OCI-LY3 (cell line): ENCODE results near the gene DUSP10.

ENCODE experiments used
- H2AFZ ChIP-seq: fragments of 200-600, 300-600 bp; shearing (Covaris generic); 2 replicates; pipeline ENCODE4 v1.6.0; 2014; ENCODE audit warnings: antibody characterized with exemption, low read depth, low read length
- H3K27ac ChIP-seq: fragments of 200-600, 300-600 bp; sonication (generic); 2 replicates; pipeline ENCODE4 v1.5.1; 2014; ENCODE audit warnings: mild to moderate bottlenecking, low read length, moderate library complexity, mixed read lengths
- H3K27me3 ChIP-seq: fragments of 200-600, 300-600 bp; sonication (generic); 2 replicates; pipeline ENCODE4 v1.6.1; 2014; ENCODE audit warnings: low read depth, low read length, mixed read lengths
- H3K36me3 ChIP-seq: fragments of 200-600, 300-600 bp; sonication (generic); replicated peaks from 2 replicates; pipeline ENCODE3; 2014; ENCODE audit warnings: low read depth, low read length, mixed read lengths
- H3K4me1 ChIP-seq: fragments of 300-600, 200-600 bp; sonication (generic); 2 replicates; pipeline ENCODE4 v1.6.1; 2014; ENCODE audit warnings: low read length, mixed read lengths
- H3K4me2 ChIP-seq: fragments of 200-600, 300-600 bp; sonication (generic); 2 replicates; pipeline ENCODE4 v1.6.1; 2014; ENCODE audit warnings: low read length, mixed read lengths
- H3K4me3 ChIP-seq: fragments of 300-600, 200-600 bp; sonication (generic); 2 replicates; pipeline ENCODE4 v1.5.1; 2014; ENCODE audit warnings: antibody characterized with exemption, mild to moderate bottlenecking, low read length, moderate library complexity
- H3K79me2 ChIP-seq: fragments of 300-600, 200-600 bp; shearing (Covaris generic); 2 replicates; pipeline ENCODE4 v1.6.1; 2014; ENCODE audit warnings: mild to moderate bottlenecking, low read length, mixed read lengths
- H3K9ac ChIP-seq: fragments of 300-600, 200-600 bp; shearing (Covaris generic); 2 replicates; pipeline ENCODE4 v1.6.0; 2014; ENCODE audit warnings: mild to moderate bottlenecking, low read length, moderate library complexity
- H3K9me3 ChIP-seq: fragments of 200-600, 300-600 bp; shearing (Covaris generic); 2 replicates; pipeline ENCODE4 v1.6.1; 2014; ENCODE audit warnings: low read length, mixed read lengths; ENCODE audit not compliant: insufficient read depth
- H4K20me1 ChIP-seq: fragments of 200-600, 300-600 bp; sonication (generic); 2 replicates; pipeline ENCODE4 v1.6.1; 2016; ENCODE audit warnings: low read length, mixed read lengths; ENCODE audit not compliant: insufficient read depth
- CTCF ChIP-seq: fragments of 200-600, 300-600 bp; sonication (generic); IDR thresholded peaks from 2 replicates; pipeline ENCODE4 v1.5.1; 2014; ENCODE audit warnings: antibody characterized with exemption, low read length, low read depth
- EZH2phosphoT487 ChIP-seq: fragments of 200-600 bp; shearing (Covaris generic); IDR thresholded peaks from 2 replicates; pipeline ENCODE4 v1.6.1; 2018; ENCODE audit warnings: antibody characterized with exemption, mixed run types, low read depth

The DUSP10 gene

GRCh38 chr1:221783437-221783836, 41.5 kb upstream of the DUSP10 start:
- no peaks in the 10 kb centered on the region for H3K9me3 ChIP-seq
- H3K36me3 ChIP-seq: no peaks in the 10 kb centered on the region
- no peak overlapping the region for H3K27ac ChIP-seq
- H3K4me1 ChIP-seq: peaks cover 51% of the 10 kb centered on the region
- H3K27me3 ChIP-seq: peaks cover 13% of the 10 kb centered on the region; the same call in 1 of the 2 replicates
- no peak overlapping the region for H2AFZ ChIP-seq
- no peaks in the 10 kb centered on the region for H3K79me2 ChIP-seq
- no peak overlapping the region for H3K9ac ChIP-seq
- H3K4me2 ChIP-seq: no peak overlapping the region
- H4K20me1 ChIP-seq: no peaks in the 10 kb centered on the region
- H3K4me3 ChIP-seq: no peak overlapping the region
- TF ChIP-seq EZH2phosphoT487: no peak
- no peak for TF ChIP-seq CTCF

GRCh38 chr1:221782970-221783369, 41.1 kb upstream of the DUSP10 start:
- peaks cover 56% of the 10 kb centered on the region for H3K4me1 ChIP-seq
- H3K9ac ChIP-seq: no peak overlapping the region
- no peaks in the 10 kb centered on the region for H3K79me2 ChIP-seq
- TF ChIP-seq EZH2phosphoT487 (no peak), CTCF (no peak)
- H3K4me2 ChIP-seq: no peak overlapping the region
- no peak overlapping the region for H2AFZ ChIP-seq
- H3K9me3 ChIP-seq: no peaks in the 10 kb centered on the region
- no peak overlapping the region for H3K27ac ChIP-seq
- no peaks in the 10 kb centered on the region for H3K36me3 ChIP-seq
- H4K20me1 ChIP-seq: no peaks in the 10 kb centered on the region
- H3K27me3 ChIP-seq: peaks cover 13% of the 10 kb centered on the region; the same call in 1 of the 2 replicates
- no peak overlapping the region for H3K4me3 ChIP-seq

- no peak overlapping the region for H3K4me3 ChIP-seq
- no peaks in the 10 kb centered on the region for H3K36me3 ChIP-seq
- no peak for TF ChIP-seq EZH2phosphoT487
- no peak for TF ChIP-seq CTCF
- no peak overlapping the region for H3K27ac ChIP-seq
- no peaks in the 10 kb centered on the region for H4K20me1 ChIP-seq
- no peak overlapping the region for H3K4me2 ChIP-seq
- H3K27me3 ChIP-seq: peaks cover 13% of the 10 kb centered on the region; the same call in 1 of the 2 replicates
- H3K9ac ChIP-seq: no peak overlapping the region
- no peaks in the 10 kb centered on the region for H3K9me3 ChIP-seq
- H3K79me2 ChIP-seq: no peaks in the 10 kb centered on the region
- H3K4me1 ChIP-seq: peaks cover 58% of the 10 kb centered on the region
- no peak overlapping the region for H2AFZ ChIP-seq
Observed at GRCh38 chr1:221782477-221782876, 40.6 kb upstream of the DUSP10 start.

- Histone ChIP-seq H4K20me1 (no peaks in the 10 kb centered on the region), H3K4me1 (peaks cover 71% of the 10 kb centered on the region), H3K36me3 (no peaks in the 10 kb centered on the region), H3K9ac (no peak overlapping the region), H3K79me2 (no peaks in the 10 kb centered on the region), H3K27ac (no peak overlapping the region), H3K4me3 (no peak overlapping the region), H3K27me3 (peaks cover 13% of the 10 kb centered on the region; the same call in 1 of the 2 replicates), H2AFZ (no peak overlapping the region), H3K9me3 (no peaks in the 10 kb centered on the region), H3K4me2 (peak overlapping the region; percentile 4)
- TF ChIP-seq EZH2phosphoT487 (no peak), CTCF (no peak)
Observed at GRCh38 chr1:221781102-221781755, 39.3 kb upstream of the DUSP10 start.
